Heart right ventricle (tissue), 16 donors: Measurements from ENCODE around the gene CASP2. TPM values are rescaled to one million over a fixed set of nuclear protein-coding genes. Genes with fewer than 3 reads are reported as not detected.
A peak's percentile ranks its signal among the peaks of the same experiment; 100 is the strongest.

ENCODE experiments used
- ATAC-seq, 8 donors: fragments of 200-7000 bp; cut with Tn5 transposase; one replicate each; pipeline ENCODE4 v1.9.1; 2020; ENCODE audit warnings: mild to moderate bottlenecking in 8 of 8, moderate library complexity in 8 of 8, moderate number of reproducible peaks in 1 of 8
- DNase-seq, 2 donors: peaks; one replicate each; pipeline ENCODE4 v3.0.0-alpha.2; 2020
- H3K27ac ChIP-seq, 10 donors: fragments of 200-600 bp; sonication (generic) in 2 of 10; one replicate each; pipeline versions ENCODE4 v1.5.0 to v1.8.0; 2020 to 2022; ENCODE audit warnings: mild to moderate bottlenecking in 3 of 10
- H3K27me3 ChIP-seq, 7 donors: fragments of 200-600 bp; one replicate each; pipeline ENCODE4 v1.8.0; 2021 to 2022; ENCODE audit warnings: mild to moderate bottlenecking in 2 of 7
- H3K36me3 ChIP-seq, 9 donors: fragments of 200-600 bp; sonication (generic) in 1 of 9; one replicate each; pipeline versions ENCODE4 v1.5.0 to v1.8.0; 2020 to 2022; ENCODE audit warnings: mild to moderate bottlenecking in 2 of 9
- H3K4me1 ChIP-seq, 9 donors: fragments of 200-600 bp; sonication (generic) in 1 of 9; one replicate each; pipeline versions ENCODE4 v1.5.0 to v1.8.0; 2020 to 2022; ENCODE audit warnings: mild to moderate bottlenecking in 4 of 9
- H3K4me3 ChIP-seq, 10 donors: fragments of 200-600 bp; sonication (generic) in 2 of 10; one replicate each; pipeline versions ENCODE4 v1.5.0 to v1.8.0; 2020 to 2022; ENCODE audit warnings: mild to moderate bottlenecking in 7 of 10, moderate library complexity in 2 of 10
- H3K9me3 ChIP-seq, 11 donors: fragments of 200-600 bp in 10 of 11; sonication (generic) in 2 of 11; one replicate each; pipeline versions ENCODE4 v1.5.0 to v1.8.0; 2013 to 2022; ENCODE audit warnings: mild to moderate bottlenecking in 2 of 11, control low read depth in 1 of 11, moderate library complexity in 1 of 11
- CTCF ChIP-seq, 9 donors: fragments of 200-600 bp; sonication (generic) in 2 of 9; IDR thresholded peaks; one replicate each; pipeline versions ENCODE4 v1.5.0 to v1.8.0; 2021 to 2022; ENCODE audit warnings: antibody characterized with exemption in 9 of 9, mild to moderate bottlenecking in 5 of 9, moderate library complexity in 1 of 9
- WGBS, 2 donors: extraction: QIAGEN DNeasy Blood & Tissue Kit; methylation state at CpG; one replicate each; pipeline ENCODE4 v1.1.7; 2013; ENCODE audit warnings: inconsistent platforms in 1 of 2; 5-methylcytosine and 5-hydroxymethylcytosine counted together
- intact Hi-C, 10 donors: fragments of 100-400 bp; cut with DNase I; formaldehyde crosslinking; loops; one replicate each; pipeline versions ENCODE4 v1.11.1 to v1.14.2; 2022
- polyA plus RNA-seq, 2 donors: library from polyadenylated mRNA; stranded (reverse); fragments of 200-250 nt; gene quantifications; one replicate each; pipeline ENCODE4 v1.2.3, GENCODE V29; 2013
- total RNA-seq, 10 donors: library from RNA; stranded (reverse); fragmentation: NEBNext Ultra II Directional in 3 of 10; extraction: Animal tissue kit (Norgen Biotek cat#: 25700) in 3 of 10; gene quantifications; one replicate each; pipeline versions ENCODE4 v1.2.1 to v1.2.4, GENCODE V29; 2021 to 2023
- donor health status: Arrhythmogenic right ventricular cardiomyopathy.
- donor health status: ischemic (EF 13 %, LVEDD 7.1; RV severe dilation, severe dysfunction).
- donor health status: healthy with polysubstance abuse.
- donor health status: DM: no; HTN: yes; CAD: no.
- donor health status: DM: no; HTN: no; CAD: no.
- donor health status: ischemic (EF 25% LVEDD 6.9; RV normal size, moderate dysfunction).
- donor health status: ischemic (EF 25% LVEDD 5.7; RV mildly dilated, moderate dysfunction).
- donor health status: healthy.
- donor health status: DM: yes; HTN: yes; CAD: no.
- donor health status: Ischemic cardiomyopathy.
- donor health status: ischemic (EF 35%, LVEDD 5.7; RV mildly dilated, moderate dysfunction).
- donor health status: nonischemic (EF 11% LVEDD 7.7; RV severe dilation, severe dysfunction).
- donor health status: DM: yes; HTN: yes; CAD: no.
- donor health status: PGD.
- donor health status: ischemic (EF 29% LVEDD 5.4; RV normal size, mild dysfunction).
- donor health status: nonischemic (EF 23%, LVEDD 6.1; RV moderate dilation, normal function).

Gene CASP2
- total and polyA plus RNA-seq, 12 donors: 4.4 to 13.9 (median 9.4) TPM

GRCh38 chr7:143245123-143245522, 43.0 kb upstream of the CASP2 start:
- Histone ChIP-seq H3K4me3 (no peak overlapping the region), H3K9me3 (peaks cover 0 to 9% (median 0%) of the 10 kb centered on the region in 11 donors), H3K27me3 (no peaks in the 10 kb centered on the region), H3K4me1 (peaks cover 0 to 63% (median 4%) of the 10 kb centered on the region in 9 donors), H3K27ac (peak overlapping the region in 1 of 10 donors; percentile 52), H3K36me3 (no peaks in the 10 kb centered on the region)
- intact Hi-C loops: no loop called here
- no peak for TF ChIP-seq CTCF (IDR thresholded peaks at IDR 0.05)
- ATAC-seq: no peak
- no peak for DNase-seq
- 57 to 65% methylated on average over 3 of the region's 3 CpGs for WGBS, 2 donors

GRCh38 chr7:143247372-143247771, 40.8 kb upstream of the CASP2 start:
- Histone ChIP-seq H3K4me3 (no peak overlapping the region), H3K27ac (no peak overlapping the region), H3K4me1 (peaks cover 0 to 72% (median 0%) of the 10 kb centered on the region in 9 donors), H3K9me3 (peaks cover 0 to 10% (median 0%) of the 10 kb centered on the region in 11 donors), H3K27me3 (no peaks in the 10 kb centered on the region), H3K36me3 (no peaks in the 10 kb centered on the region)
- 18 to 73% methylated on average over 1 of the region's 1 CpG for WGBS, 2 donors
- TF ChIP-seq CTCF (IDR thresholded peaks at IDR 0.05): no peak
- DNase-seq (no peak), ATAC-seq (no peak)
- intact Hi-C loops: no loop called here

GRCh38 chr7:143248761-143249354, 39.3 kb upstream of the CASP2 start:
- no peak for ATAC-seq
- Histone ChIP-seq H3K27me3 (no peaks in the 10 kb centered on the region), H3K27ac (no peak overlapping the region), H3K4me3 (no peak overlapping the region), H3K9me3 (peaks cover 0 to 10% (median 0%) of the 10 kb centered on the region in 11 donors), H3K4me1 (peaks cover 0 to 72% (median 0%) of the 10 kb centered on the region in 9 donors), H3K36me3 (no peaks in the 10 kb centered on the region)
- intact Hi-C loops: no loop called here
- no peak for TF ChIP-seq CTCF (IDR thresholded peaks at IDR 0.05)
- DNase-seq: no peak
- 89 to 93% methylated on average over 2 of the region's 2 CpGs for WGBS, 2 donors

GRCh38 chr7:143250199-143250598, 38.0 kb upstream of the CASP2 start:
- no peak for ATAC-seq
- Histone ChIP-seq H3K27me3 (no peaks in the 10 kb centered on the region), H3K4me1 (peaks cover 0 to 62% (median 0%) of the 10 kb centered on the region in 9 donors), H3K4me3 (no peak overlapping the region), H3K36me3 (no peaks in the 10 kb centered on the region), H3K9me3 (peaks cover 0 to 10% (median 0%) of the 10 kb centered on the region in 11 donors), H3K27ac (peak overlapping the region in 1 of 10 donors; percentile 27)
- DNase-seq: no peak
- intact Hi-C loops: no loop called here
- TF ChIP-seq CTCF (IDR thresholded peaks at IDR 0.05): no peak
